ENCODE data around the gene CYP3A7. TPM values are rescaled to one million over a fixed set of nuclear protein-coding genes. Genes with fewer than 3 reads are reported as not detected.
A peak's percentile ranks its signal among the peaks of the same experiment; 100 is the strongest.
"Not testable (repeated sequence)": the region's sequence is repeated elsewhere in the genome, so short reads cannot be mapped to it uniquely, and the experiment has no call there.

Gene CYP3A7
- polyA plus RNA-seq, 4 donors, result 0.28 to 1.2 (median 0.43) TPM

DNA sequence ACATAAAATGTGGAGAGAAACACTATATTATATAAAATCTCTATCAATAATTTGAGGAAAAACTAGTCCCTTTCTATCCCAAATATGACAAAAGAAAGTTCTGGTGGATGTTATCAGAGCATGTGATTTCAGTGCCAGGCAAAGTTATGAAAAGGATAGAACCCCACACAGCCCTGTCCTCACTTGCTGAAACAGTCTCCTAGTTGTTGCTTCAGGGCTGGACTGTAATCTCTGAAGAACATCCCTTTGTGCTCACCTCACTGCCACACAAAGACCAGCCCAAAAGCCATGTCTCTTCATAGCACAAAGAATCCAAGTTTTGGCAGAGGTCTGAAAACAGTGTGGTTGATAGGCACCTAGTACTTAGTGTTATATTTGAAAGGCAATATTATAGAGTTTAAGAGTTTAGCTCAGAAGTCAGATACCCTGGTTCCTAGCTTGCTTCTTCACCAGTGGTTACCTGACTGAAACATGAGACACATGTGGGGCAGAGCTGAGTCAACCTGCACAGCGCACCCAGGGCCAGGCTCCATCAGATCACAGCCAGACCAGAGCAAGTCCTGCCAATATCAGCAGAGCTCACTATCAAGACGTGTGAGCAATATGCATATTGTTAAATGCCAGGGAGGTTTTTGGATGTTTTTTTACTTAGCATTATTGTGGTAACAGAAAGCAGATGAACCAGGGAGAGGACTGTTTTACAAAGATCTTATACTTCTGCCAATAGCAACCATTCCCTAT is 25.0 kb downstream of the CYP3A7 start:
- no peak for DNase-seq (ENCODE audit: low read depth in 4 of 4, low spot score in 3 of 4)

DNA sequence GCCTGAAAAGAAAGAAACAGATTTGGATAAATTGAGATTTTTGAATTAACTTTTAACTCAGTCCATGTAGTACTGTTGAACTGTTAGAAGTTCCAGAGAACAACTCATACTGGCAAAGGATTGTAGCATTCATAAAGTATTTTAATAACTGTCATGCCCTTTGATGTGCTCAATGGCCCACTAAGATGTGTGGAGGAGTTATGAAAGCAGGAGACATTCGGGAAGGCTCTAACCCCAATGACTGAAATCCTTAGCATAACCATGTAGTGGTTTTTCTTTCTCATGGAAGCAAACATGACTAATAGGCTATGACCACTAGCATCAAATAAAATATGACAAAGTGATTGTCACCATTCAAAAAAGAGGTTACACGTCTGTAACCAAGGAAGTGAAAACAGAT is 25.7 kb downstream of the CYP3A7 start:
- no peak for DNase-seq (ENCODE audit: low read depth in 4 of 4, low spot score in 3 of 4)

DNA sequence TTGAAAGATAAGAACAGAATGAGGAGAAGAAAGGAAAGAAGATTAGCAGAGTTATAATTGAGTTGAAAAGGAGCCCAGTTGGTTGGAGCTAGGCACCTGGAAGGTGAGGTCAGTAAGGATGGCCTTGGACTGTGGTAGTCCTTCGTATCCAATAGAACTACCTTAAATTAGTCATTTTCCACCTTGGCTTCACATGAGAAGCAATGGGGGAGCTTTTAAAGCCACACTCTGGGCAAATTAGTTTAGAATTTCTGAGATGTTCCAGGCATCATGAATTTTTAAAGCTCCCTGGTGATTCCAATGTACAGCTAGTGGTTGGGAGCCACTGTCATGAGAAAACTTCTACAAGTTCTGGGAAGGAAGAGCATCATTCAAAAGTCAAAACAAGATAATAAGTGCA is 27.9 kb downstream of the CYP3A7 start:
- no peak for DNase-seq (ENCODE audit: low read depth in 4 of 4, low spot score in 3 of 4)

DNA sequence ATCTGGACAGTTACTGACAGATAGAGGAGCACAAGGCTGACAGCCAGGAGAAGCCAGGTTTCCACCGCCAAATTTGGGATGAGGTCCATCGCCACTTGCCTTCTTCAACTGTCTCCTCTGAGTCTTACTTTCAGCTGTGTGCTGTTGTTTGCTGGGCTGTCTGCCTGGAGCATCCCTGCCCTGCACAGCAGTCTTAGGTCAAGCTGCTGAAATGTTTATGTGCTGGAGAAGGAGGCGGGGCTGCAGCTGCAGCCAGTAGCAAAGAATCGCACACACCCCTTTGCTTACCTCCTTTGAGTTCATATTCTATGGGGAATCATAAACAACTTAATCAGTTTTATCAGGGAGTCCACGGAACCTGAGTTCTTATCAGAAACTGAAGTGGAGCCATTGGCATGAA is 35.0 kb downstream of the CYP3A7 start:
- DNase-seq (ENCODE audit: low read depth in 4 of 4, low spot score in 3 of 4), result no peak

DNA sequence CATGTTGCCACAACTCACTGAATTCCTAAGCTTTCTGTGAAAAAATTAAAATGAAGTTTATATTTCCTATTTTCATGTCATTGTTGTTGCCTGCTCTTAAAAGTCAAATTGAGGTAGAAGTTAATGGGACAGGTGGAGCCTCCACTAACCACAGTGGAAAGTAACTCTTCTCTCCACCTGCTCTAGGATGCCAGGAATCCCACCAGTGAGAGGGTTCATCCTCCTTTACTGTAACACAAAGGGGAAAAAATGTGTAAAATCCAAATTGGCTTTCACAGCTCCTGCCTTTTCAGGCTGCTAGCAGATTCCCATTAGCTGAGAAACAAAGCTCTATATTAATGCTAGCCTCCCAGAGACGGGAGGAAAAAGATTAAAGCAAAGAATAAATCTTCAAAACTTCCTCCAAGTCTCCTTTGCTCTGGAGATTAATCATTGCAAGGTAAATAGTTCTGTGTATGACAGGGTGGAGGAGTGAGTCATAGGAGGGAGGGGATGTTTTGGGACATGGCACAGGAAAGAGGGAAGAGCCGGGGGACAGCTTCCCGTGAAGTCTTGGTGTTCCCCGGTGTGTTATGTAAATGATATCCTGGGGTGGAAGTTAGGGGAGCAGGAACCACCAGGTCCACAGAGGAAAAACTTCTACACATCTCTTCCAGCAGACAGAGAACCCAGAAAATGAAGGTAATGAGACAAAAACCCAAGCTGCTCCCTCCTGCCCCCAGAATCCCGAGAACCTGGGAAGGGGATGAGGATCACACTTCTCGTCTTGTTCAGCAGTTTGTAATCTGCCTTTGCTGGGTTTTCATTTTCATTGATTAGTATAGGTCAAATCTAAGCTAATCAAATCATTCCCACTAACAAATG is 35.9 kb downstream of the CYP3A7 start:
- DNase-seq (ENCODE audit: low read depth in 4 of 4, low spot score in 3 of 4), result not testable (repeated sequence)

DNA sequence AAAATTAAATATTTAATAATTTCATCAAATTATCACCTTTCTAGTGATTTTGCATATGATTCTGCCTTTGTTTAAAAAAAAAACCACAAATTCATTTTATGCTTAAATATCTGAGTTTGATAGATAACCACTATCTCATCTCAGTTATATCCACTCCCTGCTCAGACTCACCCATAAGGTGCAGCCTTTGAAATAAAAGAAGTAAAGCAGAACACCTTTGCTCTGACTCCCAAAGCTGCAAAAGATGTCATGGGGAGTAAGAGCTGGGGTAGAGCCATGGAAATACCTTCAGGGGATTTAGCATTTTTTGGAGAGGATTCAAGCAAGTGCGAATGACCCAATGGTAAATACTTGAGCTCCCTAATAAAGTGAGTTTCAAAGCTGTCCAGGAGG is 40.1 kb downstream of the CYP3A7 start:
- DNase-seq (ENCODE audit: low read depth in 4 of 4, low spot score in 3 of 4), result no peak

DNA sequence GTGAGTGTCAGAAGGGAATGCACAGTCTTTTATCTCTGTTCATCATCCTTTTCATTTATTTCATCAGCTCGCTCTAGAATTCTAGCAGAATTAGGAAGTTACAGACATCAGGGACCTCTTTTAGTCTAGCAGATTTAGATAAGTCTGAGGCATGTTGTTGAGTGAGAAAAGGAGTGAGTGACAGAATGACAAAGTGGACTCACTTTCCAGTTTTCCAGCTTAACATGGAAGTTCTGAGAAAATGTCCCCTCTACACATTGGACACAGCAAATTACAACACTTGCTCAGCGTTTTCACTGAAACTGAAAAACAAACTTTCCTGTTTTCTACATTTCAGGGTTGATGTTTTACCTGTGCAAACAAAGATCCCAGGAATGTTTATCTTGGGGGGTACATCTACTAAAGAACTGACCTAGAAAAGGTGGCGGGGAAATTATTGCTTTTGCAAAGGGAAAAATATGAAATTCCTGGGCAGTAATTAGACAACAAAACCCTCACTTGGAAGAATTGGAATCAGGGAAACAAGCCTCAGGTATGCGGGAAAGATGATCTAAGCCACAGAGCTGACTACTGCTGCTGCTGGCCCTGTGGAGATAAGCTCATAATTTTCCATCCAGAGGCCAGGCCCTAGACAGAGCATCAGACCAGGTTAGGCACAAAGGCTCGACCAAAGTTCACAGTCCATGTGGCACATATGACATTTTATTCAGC is 40.6 kb downstream of the CYP3A7 start:
- DNase-seq (ENCODE audit: low read depth in 4 of 4, low spot score in 3 of 4), result no peak

DNA sequence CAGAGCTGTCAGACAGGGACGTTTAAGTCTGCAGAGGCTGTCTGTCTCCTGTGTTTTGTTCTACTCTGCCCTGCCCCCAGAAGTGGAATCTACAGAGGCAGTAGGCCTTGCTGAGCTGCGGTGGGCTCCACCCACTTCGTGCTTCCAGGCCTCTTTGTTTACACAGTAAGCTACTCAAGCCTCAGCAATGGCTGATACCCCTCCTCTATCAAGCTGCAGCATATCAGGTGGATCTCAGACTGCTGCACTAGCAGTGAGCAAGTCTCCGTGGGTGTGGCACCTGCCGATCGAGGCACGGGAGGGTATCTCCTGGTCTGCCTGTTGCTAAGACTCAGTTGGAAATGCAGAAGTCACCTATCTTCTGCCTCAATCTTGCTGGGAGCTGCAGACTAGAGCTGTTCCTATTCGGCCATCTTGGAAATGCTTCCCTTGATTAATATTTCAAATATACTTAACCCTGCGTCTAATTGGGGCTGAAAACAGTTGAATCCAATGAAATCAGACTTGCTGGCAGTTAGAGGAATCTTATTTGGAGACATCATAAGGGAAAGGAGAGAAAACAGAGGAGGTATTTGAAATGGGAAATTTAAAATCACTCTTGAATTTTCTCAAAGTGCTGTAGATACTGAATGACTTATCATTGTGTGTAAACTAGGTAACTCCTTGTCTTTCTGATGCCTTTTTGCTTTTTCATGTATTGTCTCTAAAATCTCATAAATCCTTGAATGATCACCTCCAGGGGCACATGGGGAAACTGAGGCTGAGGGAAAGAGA is 41.4 kb downstream of the CYP3A7 start:
- peak in 1 of 4 donors; percentile 2 for DNase-seq (ENCODE audit: low read depth in 4 of 4, low spot score in 3 of 4)

DNA sequence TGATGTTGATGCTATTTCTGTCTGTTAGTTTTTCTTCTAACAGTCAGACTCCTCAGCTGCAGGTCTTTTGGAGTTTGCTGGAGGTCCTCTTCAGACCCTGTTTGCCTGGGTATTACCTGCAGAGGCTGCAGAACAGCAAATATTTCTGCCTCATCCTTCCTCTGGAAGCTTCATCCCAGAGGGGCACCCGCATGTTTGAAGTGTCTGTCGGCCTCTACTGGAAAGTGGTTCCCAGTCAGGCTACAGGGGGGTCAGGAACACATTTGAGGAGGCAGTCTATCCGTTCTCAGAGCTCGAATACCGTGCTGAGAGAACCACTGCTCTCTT is 41.9 kb downstream of the CYP3A7 start:
- DNase-seq (ENCODE audit: low read depth in 4 of 4, low spot score in 3 of 4), result no peak

DNA sequence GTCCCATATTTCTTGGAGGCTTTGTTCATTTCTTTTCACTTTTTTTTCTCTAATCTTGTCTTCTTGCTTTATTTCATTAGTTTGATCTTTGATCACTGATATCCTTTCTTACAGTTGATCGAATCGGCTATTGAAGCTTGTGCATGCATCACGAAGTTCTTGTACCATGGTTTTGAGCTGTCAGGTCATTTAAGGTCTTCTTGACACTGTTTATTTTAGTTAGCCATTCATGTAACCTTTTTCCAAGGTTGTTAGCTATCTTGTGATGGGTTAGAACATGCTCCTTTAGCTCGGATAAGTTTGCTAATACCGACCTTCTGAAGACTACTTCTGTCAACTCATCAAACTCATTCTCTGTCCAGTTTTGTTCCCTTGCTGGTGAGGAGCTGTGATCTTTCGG is 42.4 kb downstream of the CYP3A7 start:
- DNase-seq (ENCODE audit: low read depth in 4 of 4, low spot score in 3 of 4), result not testable (repeated sequence)

DNA sequence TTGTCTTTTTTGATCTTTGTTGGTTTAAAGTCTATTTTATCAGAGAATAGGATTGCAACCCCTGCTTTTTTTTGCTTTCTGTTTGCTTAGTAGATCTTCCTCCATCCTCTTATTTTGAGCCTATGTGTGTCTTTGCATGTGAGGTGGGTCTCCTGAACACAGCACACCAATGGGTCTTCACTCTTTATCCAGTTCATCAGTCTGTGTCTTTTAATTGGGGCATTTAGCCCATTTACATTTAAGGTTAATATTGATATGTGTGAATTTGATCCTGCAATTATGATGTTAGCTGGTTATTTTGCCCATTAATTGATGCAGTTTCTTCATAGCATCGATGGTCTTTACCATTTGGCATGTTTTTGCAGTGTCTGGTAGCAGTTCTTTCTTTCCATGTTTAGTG is 43.3 kb downstream of the CYP3A7 start:
- not testable (repeated sequence) for DNase-seq (ENCODE audit: low read depth in 4 of 4, low spot score in 3 of 4)

DNA sequence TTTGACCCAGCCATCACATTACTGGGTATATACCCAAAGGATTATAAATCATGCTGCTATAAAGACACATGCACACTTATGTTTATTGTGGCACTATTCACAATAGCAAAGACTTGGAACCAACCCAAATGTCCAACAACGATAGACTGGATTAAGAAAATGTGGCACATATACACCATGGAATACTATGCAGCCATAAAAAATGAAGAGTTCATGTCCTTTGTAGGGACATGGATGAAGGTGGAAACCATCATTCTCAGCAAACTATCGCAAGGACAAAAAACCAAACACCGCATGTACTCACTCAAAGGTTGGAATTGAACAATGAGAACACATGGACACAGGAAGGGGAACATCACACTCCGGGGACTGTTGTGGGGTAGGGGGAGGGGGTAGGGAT is 44.1 kb downstream of the CYP3A7 start:
- not testable (repeated sequence) for DNase-seq (ENCODE audit: low read depth in 4 of 4, low spot score in 3 of 4)

DNA sequence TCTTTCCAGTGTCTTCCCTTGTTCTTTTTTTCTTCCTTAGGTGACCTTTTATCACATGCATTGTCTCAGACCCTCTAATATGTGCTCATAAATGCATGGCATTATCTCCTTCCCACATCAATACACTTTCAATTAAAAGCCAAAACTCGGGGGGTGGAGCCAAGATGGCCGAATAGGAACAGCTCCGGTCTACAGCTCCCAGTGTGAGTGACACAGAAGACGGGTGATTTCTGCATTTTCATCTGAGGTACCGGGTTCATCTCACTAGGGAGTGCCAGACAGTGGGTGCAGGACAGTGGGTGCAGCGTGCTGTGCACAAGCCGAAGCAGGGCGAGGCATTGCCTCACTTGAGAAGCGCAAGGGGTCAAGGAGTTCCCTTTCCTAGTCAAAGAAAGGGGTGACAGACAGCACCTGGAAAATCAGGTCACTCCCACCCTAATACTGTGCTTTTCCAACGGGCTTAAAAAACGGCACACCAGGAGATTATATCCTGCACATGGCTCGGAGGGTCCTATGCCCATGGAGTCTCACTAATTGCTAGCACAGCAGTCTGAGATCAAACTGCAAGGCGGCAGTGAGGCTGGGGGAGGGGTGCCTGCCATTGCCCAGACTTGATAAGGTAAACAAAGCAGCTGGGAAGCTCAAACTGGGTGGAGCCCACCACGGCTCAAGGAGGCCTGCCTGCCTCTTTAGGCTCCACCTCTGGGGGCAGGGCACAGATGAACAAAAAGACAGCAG is 49.0 kb downstream of the CYP3A7 start:
- not testable (repeated sequence) for DNase-seq (ENCODE audit: low read depth in 4 of 4, low spot score in 3 of 4)

DNA sequence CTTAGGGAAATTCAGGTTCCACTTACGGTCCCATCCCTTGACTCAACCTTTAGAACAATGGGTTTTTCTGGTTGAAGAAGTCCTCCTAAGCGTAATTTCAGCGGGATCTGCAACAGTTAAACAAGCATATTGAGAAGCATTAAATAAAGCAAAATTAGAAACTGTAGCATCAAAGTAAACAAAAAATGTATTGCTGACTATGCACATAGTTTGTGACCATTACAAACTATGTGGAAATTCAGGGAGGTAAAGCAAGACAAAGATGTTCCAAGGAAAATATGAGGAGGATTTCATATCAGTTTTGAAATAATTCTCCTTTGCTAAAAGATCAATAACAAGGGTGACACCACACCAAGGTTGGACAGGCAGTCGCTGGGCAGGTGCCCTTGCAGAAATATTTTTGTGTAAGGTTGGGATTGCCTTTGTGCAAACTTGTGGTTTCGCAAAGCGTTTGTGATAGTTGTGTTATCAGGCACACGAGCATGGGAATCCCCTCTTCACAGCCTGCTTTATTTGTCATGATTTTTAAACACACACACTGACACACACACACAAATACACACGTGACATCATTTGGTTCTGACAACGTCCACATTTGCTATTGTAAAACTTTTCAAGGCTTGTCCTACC is 49.8 kb downstream of the CYP3A7 start:
- no peak for DNase-seq (ENCODE audit: low read depth in 4 of 4, low spot score in 3 of 4)

DNA sequence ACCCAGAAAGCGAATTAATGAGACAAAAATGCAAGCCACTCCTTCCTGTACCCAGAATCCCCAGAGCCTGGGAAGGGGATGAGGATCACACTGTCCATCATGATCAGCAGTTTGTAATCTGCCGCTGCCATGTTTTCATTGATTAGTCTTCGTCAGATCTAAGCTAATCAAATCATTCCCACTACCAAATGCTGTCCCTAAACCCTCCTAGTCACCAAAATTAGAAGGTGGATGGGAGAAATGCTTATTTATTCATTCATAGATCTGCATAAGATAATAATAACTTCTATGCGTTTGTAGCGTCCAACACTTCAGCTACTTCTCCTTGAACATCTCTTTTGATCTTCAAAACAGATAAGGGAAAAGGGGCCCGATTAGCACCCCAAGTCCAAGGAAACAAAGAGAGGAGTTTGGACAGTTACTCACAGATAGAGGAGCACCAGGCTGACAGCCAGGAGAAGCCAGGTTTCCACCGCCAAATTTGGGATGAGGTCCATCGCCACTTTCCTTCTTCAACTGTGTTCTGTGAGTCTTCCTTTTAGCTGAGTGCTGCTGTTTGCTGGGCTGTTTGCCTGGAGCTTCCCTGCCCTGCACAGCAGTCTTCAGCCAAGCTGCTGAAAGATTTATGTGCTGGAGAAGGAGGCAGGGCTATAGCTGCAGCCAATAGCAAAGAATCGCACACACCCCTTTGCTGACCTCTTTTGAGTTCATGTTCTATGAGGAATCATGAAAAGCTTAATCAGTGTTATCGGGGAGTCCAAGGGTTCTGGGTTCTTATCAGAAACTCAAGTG is 55.4 kb downstream of the CYP3A7 start, which contains the start of gene CYP3A5:
Gene CYP3A5 (minus strand): TSS at position 597 of the 792 bp plus-strand sequence. CDS start 100 bp downstream, at position 497.
- DNase-seq (ENCODE audit: low read depth in 4 of 4, low spot score in 3 of 4), result no peak

DNA sequence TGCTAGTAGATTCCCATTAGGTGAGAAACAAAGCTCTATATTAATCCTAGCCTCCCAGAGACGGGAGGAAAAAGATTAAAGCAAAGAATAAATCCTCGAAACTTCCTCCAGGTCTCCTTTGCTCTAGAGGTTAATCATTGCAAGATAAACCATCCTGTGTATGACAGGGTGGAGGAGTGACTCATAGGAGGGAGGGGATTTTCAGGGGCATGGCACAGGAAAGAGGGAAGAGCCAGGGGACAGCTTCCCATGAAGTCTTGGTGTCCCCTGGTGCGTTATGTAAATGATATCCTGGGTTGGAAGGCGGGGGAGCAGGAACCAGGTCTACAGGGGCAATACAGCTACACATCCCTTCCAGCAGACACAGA is 56.0 kb downstream of the CYP3A7 start:
- peak in 1 of 4 donors; percentile 4 for DNase-seq (ENCODE audit: low read depth in 4 of 4, low spot score in 3 of 4)

DNA sequence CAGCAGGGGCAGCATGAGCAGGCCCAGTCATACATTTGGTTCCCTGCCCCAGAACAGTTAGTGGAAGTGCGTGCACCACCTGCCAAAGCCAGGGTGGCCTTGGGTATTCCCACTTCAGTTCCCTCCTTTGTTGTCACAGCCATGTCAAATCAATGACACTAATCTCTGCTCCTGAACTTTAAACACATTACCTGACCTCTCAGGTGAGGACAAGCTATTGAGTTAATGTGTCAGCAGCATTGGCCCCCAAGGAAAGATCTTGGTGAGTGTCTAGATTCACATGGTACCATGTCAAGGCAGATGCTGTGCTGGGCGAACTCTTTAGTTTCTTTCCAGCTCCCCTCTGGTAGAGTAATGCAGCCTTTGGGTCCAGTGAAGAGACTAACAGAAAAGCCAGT is 57.3 kb downstream of the CYP3A7 start:
- DNase-seq (ENCODE audit: low read depth in 4 of 4, low spot score in 3 of 4), result no peak

DNA sequence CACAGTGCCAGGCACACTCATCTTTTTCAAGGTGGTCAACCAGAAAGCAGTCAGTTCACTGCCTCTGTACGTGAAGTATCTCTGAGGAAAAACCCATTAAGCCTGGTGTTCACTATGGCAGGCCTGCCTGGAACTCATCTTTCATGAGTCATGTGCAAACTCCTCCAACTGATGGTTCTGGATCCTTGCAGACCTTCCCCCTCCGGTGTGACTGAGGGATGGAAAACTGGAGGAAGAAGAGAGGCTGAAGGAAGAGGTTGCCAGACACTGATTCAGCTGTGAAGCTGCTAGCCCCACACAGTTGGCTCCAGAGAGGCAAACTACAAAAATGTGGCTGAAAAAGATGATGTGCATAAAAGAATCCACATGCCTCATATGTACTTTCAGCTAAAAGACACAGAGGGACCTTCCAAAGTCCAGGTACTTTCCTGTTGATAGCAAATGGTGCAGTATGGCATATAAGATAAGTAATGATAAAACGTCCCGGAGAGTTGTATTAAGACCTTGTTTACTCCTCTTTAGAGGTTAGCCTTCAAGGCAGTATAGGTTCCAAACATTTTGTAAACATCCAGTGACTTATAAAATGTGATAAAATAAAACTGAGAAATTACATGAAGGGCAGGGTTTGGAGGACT is 57.9 kb downstream of the CYP3A7 start:
- DNase-seq (ENCODE audit: low read depth in 4 of 4, low spot score in 3 of 4), result no peak
